ENCODE data around the gene ZNF835. TPM values are rescaled to one million over a fixed set of nuclear protein-coding genes. Genes with fewer than 3 reads are reported as not detected.

Gene ZNF835
- polyA plus RNA-seq, 1 donor = 3.1 TPM

DNA sequence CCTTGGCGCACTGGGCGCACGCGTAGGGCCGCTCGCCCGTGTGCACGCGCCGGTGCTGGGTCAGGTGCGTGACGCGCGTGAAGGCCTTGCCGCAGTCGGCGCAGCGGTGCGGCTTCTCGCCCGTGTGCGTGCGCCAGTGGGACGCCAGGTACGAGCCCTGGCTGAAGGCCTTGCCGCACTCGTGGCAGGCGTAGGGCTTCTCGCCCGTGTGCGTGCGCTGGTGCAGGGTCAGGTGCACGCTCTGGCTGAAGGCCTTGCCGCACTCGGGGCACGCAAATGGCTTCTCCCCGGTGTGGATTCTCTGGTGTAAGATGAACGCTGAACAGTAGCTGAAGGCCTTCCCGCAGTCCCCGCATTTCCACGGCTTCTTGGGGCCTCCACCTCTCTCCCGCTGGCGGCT, 7.0 kb downstream of the ZNF835 start:
- no peak for DNase-seq

DNA sequence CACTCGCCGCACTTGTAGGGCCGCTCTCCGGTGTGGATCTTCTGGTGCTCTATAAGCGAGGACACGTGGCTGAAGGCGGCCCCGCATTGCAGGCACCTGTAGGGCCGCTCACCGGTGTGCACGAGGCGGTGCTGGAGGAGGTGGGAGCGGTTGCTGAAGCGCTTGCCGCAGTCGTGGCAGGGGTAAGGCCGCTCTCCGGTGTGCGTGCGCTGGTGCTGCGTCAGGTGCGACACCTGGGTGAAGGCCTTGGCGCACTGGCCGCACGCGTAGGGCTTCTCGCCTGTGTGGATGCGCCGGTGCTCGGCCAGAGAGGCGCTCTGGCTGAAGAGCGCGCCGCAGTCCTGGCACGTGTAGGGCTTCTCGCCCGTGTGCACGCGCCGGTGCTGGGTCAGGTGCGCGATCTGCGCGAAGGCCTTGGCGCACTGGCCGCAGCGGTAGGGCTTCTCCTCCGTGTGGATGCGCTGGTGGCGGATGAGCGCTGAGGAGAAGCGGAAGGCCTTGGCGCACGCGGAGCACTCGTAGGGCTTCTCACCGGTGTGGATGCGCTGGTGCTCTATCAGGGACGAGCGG, 7.5 kb downstream of the ZNF835 start:
- DNase-seq = no peak

DNA sequence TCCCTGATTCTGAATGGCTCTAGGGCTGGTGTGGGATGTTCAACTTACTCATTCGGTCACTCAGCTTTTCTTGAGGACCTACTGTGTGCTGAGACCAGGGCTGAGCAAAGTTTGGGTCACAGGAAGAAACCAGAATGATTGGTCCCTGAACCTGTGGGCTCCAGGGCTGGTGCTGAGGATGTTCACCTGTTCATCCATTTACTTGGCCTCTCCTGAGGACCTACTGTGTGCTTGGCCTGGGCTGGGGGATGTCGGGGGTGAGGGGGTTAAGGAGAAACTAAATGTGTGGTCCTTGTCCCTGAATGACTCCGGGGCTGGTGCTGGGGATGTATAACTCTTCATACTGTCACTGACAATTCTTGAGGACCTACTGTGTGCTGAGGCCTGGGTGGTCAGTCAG, 10.3 kb downstream of the ZNF835 start:
- DNase-seq = no peak

DNA sequence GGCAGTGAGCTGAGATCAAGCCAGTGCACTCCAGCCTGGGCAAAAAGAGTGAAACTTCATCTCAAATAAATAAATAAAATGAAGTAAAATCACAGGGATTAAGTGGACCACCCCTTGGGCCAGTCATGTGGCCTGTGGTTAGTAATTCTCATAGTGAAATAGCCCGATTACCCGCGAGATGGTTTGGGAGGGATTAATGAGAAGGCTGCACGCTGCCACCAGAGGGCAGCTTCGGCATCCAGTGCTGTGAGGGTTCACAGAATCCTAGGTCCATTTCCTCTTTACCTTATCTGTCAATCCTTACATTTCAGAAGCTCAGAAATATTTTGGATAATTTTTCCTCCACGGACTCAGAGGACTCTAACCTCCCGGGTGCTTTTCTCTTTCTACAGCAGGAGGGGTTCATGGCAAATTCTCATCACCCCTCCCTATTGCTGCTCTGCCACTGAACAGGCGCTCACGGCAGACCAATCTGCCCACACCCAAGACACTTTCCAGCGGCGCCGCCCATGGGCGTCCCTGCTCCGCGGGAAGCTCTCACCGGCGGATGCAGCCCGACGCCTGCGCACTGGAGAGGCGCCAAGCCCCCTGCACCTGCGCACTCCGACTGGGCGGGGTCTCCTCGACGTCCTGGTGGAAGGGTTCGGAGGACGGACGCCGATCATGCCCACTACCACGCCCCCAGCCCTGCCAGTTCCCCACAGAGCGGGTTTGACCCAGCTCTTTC, 11.0 kb downstream of the ZNF835 start:
- DNase-seq = no peak

DNA sequence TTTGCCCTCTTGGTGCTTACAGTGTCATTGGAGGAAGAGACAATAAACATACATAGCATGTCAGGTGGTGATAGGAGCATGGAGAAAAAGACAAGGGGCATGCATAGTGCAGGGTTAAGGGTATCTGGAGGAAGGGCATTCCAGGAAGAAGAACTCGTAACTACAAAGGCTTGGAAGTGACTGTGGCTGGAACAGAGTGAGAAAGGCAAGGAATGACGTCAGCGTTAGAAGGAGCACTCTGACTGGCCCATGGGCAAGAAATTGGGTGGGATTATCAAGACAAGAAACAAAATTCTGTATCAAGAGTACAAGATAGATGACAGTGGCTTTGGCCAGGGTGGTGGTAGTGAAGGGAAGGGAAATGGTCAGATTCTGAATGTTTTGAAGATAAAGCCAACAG, 17.4 kb downstream of the ZNF835 start:
- DNase-seq = no peak

DNA sequence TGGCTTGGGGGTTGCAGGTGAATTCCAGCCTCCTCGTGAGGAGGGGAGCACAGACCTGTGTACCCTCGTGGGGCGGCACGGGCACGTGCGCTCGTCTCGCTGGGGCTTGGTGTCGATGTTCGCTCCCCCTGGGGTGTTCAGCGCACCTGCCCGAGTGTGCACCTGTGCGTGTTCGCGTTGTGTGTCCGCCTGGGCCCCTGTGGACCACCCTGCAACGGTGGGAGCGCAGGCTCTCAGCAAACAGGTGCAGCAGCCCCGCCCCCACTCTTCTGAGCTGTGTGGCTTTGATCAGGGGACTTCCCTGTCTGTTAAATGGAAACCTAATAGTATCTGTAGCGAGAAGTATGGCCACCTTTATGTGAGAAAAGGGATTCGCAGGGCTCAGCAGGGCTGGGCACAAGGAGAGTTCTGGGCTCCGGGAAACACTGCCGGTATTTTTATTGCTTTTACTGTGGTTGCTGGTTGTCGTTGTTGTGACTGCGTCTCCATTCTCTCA, 28.0 kb downstream of the ZNF835 start:
- DNase-seq = no peak

DNA sequence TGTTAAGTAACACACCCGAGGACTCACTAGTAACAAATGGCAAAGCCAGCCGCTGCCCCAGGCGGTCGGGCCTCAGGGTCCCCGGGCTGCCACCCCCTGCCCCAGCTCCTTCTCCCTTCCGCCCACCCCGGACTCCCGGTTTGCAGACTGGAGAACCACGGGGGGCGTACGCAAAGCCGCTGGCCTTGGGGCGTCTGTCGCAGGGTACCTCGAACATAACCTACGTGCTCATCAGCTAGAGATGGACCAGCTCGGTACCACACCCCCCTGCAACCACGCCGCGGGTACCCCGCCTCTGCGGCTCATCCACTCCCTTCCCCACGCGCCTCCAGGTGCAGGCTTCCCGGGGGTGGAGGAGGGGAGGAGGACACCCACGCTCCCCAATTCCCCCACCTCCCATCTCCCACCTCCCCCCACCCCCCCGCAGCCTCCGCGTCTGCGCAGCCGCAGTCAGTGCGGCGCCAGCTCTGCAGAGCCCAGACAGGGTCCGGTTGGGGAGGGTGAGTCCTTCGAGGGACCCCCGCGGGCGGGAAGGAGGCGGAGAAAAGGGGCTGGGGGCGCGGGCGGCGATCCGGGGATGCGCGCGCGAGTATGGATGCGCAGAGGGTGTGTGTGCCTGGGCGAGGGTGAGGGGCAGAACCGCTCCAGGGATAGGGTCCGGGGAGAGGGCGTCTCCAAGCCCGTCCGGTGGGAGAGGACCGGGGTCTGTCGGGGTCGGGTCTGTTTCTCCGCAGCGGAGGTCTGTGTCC, 28.7 kb downstream of the ZNF835 start, which contains the start of gene SMIM17:
Gene SMIM17 (plus strand): TSS at position 449 of the 749 bp plus-strand sequence. CDS start 2,509 bp downstream, outside the sequence.
- no peak for DNase-seq

DNA sequence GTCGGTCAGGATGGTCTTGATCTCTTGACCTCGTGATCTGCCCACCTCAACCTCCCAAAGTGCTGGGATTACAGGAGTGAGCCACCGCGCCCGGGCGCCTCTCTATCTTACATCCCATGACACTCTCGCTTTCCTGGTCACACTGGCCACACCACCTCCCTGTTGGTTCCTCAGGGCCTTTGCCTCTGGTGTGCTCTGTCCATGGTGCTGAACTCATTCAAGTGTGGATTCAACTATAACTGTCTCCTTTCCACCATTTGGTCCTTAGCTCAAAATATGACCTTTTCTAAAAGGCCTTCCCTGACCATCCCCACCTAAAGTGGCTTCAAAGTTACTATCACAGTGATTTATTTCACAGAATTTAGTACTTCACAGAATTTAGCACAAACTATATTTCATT, 32.3 kb downstream of the ZNF835 start:
- DNase-seq = peak; percentile 21

DNA sequence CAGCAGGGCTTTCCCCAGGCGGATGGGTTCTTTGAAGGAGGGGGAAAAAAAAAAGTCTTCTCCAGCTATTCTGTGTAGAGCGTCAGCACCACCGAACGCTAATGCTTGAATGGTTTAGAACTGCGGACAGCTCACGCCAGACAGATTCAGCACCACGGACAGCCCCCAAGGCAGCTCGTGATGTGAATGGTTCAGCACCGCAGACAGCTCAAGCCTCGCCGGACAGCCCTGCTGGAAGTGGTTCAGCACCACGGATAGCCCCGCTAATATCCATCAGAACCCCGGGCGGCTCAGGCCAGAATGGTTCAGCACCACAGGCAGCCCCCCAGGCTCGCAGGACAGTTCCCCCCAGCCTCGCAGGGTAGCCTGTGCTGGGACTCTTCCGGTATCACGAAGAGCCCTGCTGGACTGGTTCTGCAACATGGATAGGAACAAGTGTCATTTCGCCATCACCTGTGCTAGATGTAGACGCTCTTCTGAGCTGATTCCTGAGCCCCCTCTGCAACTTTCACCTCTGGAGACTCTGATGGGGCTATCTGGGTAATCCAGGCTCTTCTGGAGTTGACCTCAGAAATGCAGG, 33.5 kb downstream of the ZNF835 start:
- DNase-seq = peak; percentile 95

DNA sequence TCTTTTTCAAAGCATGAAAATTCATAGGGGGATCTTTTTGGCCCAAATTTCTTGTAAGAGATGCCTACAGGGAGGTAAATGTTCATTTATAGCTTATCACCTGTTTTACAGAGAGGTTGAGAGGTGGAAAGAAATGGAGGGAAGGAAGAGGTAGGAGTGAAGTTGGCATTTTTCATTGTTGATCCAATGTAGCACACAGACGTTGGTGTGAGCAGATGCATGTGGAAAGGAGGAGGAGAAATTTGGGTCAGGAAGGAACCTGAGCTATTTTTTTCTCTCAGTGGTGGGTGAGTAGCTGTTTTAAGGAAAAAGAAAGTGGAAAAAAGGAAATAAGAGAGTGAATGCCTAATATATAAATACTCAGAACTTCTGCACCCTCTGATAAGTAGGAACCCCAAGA, 38.5 kb downstream of the ZNF835 start:
- no peak for DNase-seq

DNA sequence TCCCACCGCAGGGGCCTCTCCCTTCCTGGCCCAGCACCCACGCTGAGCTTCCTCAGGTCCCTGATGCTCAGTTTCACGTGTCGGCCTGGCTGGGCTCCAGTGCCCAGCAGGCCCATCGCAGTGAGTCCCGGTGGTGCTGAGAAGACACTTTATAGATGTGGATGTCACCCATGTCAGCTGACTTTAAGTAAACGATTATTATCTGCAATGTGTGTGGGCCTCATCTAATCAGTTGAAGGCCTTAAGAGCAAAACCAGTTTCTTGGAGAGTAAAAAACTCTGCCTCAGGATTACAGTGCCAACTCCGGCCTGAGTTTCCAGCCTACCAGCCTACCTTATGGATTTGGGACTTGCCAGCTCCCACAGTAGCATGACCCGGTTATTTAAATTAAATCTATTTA, 45.8 kb downstream of the ZNF835 start:
- no peak for DNase-seq

DNA sequence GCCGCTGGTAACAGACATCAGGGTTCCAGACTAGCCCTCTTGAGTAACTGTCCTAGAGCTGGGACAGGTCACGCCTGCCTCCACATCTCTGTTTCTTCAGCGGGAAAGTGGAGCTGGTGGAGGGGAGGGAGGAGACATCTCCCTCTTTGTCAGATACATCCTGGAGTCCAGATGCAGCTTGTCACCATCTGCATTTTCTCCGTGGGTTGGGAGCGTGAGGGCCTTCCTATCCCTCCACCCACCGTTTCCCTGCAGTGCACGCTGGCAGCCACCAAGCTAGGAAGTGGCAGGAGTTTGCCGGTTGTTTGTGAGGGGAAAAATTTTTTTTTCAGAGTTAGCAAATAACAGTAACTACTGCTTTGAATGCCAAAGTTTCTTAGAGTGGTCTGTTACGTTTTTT, 48.6 kb downstream of the ZNF835 start:
- no peak for DNase-seq

DNA sequence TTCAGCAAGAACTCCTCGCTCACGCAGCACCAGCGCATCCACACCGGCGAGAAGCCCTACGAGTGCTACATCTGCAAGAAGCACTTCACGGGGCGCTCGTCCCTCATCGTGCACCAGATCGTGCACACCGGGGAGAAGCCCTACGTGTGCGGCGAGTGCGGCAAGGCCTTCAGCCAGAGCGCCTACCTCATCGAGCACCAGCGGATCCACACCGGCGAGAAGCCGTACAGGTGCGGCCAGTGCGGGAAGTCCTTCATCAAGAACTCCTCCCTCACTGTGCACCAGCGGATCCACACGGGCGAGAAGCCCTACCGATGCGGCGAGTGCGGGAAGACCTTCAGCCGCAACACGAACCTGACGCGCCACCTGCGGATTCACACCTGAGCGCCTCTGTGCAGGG, 49.2 kb downstream of the ZNF835 start:
- no peak for DNase-seq

DNA sequence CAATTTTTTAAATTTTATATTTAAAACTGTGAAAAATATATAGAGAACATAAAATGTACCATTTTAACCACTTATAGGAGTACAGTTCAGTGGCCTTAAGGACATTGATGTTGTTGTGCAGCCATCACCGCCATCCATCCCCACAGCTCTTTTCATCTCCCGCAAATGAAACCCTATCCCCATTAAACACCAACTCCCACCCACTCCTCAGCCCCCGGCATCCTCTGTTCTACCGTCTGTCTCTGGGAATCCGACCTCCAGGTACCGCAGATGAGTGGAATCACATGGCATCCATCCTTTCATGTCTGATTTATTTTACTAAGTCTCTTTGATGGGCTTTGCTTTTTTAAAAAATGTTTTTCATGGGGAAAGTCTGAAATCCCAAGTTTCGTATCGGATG, 52.4 kb downstream of the ZNF835 start:
- DNase-seq = peak; percentile 28

DNA sequence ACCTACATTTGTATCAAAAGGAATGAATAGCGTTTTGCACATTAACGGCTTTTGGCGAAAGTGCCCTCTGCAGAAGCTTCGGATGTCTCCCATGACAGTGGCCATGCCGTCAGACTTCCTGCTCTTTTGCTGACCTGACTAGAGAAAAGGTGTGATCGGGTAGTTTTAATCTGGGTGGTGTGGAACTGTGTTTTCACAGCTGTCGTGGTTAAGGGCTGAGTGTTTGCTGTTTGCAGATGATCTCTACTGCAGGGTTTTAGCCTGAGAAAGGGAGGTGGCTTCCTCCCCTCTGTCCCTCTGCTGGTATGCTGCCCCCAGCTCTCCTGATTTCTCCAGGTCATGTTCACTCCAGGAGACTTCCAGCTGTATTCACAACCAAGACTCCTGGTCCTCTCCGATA, 54.0 kb downstream of the ZNF835 start:
- no peak for DNase-seq

DNA sequence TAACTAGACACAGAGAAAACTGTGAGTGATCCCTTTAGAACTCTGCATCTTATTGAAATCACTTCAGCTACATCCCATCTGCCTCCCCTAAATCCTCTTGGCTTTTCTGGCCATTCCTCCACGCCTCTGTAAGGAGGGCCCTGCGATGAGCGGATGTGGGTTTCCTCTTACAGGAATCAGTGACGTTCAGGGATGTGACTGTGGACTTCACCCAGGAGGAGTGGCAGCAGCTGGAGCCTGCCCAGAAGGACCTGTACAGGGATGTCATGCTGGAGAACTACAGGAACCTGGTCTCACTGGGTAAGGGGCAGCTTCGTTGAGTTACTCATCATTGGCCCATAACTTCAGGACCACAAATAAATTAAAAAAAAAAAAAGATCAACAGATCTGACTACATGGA, 57.9 kb downstream of the ZNF835 start:
- no peak for DNase-seq

DNA sequence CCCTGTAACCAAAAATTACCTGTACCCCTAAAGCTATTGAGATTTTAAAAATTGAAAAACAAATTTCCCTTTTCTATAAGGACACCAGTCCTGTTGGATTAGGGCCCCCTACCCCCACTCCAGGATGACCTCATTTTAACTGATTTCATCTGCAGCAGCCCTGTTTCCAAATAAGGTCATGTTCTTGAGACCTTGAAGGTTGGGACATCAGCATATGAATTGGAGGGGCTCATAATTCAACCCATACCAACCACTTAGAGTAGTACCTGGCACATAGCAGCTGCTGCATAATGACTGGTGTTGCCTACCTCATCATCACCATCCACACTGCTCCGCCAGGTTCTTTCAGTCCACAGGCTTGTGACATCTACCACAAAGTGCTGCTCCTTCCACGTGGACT, 58.8 kb downstream of the ZNF835 start:
- DNase-seq = no peak

Other genes starting within 250 kb of the ZNF835 start
- gene ZNF667, start 194.4 kb downstream of the ZNF835 start, polyA plus RNA-seq (ENCODE audit: insufficient read length) = 25.3 TPM
- gene ZNF471, start 163.9 kb downstream of the ZNF835 start, polyA plus RNA-seq (ENCODE audit: insufficient read length) = 39.1 TPM
- 18.3 TPM for gene ZFP28, start 132.8 kb downstream of the ZNF835 start, polyA plus RNA-seq (ENCODE audit: insufficient read length)
- 12.7 TPM for gene ZNF470, start 104.3 kb downstream of the ZNF835 start, polyA plus RNA-seq (ENCODE audit: insufficient read length)
- 7.8 TPM for gene ZNF71, start 76.5 kb downstream of the ZNF835 start, polyA plus RNA-seq (ENCODE audit: insufficient read length)
- 2.4 TPM for gene SMIM17, start 28.6 kb downstream of the ZNF835 start, polyA plus RNA-seq (ENCODE audit: insufficient read length)
- 122 TPM for gene PEG3, start 169.0 kb upstream of the ZNF835 start, polyA plus RNA-seq (ENCODE audit: insufficient read length)
- 4.6 TPM for gene ZIM2, start 169.0 kb upstream of the ZNF835 start, polyA plus RNA-seq (ENCODE audit: insufficient read length)

All from left kidney (tissue), 2 donors.